HG02938 (cell line): ENCODE data around the gene CSNK1D.
"Not testable (repeated sequence)": the region's sequence is repeated elsewhere in the genome, so short reads cannot be mapped to it uniquely, and the experiment has no call there.

Experiments used
- ATAC-seq: cut with Tn5 transposase; IDR thresholded peaks from one replicate; pipeline ENCODE4 v1.9.1; 2021; ENCODE audit warnings: mild to moderate bottlenecking, moderate library complexity; ENCODE audit not compliant: unreplicated experiment

CSNK1D gene

GRCh38 chr17:82195675-82196672 lies 77.5 kb downstream of the CSNK1D start:
- no peak for ATAC-seq

GRCh38 chr17:82194765-82195164 lies 78.7 kb downstream of the CSNK1D start:
- ATAC-seq, result no peak

GRCh38 chr17:82193520-82194220 lies 79.8 kb downstream of the CSNK1D start:
- no peak for ATAC-seq

GRCh38 chr17:82193050-82193449 lies 80.5 kb downstream of the CSNK1D start:
- not testable (repeated sequence) for ATAC-seq
